NCI-H2227 (cell line): ENCODE data around the gene HLA-DRB1.
"Not testable (repeated sequence)": the region's sequence is repeated elsewhere in the genome, so short reads cannot be mapped to it uniquely, and the experiment has no call there.

ENCODE experiments used
- DNase-seq: peaks from one replicate; lab custom pipeline; 2025; ENCODE audit not compliant: unreplicated experiment; lab: John Stamatoyannopoulos, UW

The HLA-DRB1 gene

DNA sequence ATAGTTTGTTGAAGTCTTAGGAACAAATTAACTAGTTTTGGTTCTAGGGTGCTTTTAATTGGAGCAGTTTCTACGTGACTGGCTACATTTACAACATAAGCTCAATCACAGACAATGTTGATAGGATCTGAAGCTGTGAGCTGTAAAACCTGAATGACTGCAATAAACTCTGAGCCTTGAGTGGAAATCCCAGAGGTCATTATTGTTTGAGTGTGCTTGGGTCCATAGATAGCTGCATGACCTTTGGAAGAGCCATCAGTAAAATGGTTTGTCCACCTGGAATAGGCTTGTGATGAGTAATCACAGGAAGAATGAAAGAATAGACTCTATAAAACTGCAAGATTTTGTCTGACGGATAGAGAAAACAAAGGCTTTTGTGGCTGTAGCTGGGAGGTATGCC, 26.7 kb downstream of the HLA-DRB1 start:
- no peak for DNase-seq

DNA sequence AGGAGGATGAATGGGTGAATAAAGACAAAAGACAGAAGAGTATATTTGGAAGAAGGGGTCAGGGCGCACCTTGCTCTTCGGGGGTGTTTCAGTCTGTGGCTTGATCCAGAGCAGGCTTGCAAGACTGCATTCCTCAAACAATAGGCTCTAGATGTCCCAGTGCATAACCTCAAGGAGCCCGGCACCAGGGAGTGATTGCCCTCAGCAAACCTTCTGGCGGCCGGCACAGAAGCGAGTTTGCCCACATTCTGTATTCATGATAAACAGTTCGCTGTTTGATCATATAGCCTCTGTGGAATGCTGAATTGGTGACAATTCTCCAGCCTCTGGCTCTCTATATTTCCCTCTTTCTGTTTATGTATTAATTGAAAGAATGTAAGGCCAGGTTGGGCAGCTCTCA, 29.9 kb downstream of the HLA-DRB1 start:
- no peak for DNase-seq

DNA sequence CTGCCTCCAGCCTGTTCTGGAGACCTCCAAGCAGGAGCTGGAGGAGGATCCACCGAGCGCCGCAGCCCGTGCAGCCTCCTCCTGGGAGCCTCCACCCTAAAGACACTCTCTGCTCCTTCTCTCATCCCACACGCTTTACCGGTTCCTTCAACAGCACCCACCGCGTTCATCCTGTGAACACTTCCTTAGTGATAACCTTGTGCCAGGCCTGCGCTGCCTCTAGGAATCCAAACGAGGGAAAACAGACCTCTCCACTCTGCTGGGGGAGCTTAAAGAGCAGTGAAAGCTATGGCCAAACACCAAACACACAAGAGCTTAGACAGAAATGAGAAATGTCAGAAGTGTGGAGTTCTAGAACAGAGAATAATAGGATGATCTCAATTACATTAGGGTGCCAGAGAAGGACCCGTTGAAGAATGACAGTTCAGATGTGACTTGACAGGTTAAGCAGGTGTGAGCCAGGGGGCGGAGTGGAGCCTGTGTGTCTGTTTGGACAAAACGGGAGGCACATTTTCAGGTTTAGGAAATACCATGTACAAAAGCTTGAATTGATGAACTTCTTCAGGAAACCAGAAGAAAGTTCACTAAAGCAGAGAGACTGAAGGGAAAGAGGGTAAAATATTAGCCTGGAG, 31.1 kb downstream of the HLA-DRB1 start:
- DNase-seq, result no peak

DNA sequence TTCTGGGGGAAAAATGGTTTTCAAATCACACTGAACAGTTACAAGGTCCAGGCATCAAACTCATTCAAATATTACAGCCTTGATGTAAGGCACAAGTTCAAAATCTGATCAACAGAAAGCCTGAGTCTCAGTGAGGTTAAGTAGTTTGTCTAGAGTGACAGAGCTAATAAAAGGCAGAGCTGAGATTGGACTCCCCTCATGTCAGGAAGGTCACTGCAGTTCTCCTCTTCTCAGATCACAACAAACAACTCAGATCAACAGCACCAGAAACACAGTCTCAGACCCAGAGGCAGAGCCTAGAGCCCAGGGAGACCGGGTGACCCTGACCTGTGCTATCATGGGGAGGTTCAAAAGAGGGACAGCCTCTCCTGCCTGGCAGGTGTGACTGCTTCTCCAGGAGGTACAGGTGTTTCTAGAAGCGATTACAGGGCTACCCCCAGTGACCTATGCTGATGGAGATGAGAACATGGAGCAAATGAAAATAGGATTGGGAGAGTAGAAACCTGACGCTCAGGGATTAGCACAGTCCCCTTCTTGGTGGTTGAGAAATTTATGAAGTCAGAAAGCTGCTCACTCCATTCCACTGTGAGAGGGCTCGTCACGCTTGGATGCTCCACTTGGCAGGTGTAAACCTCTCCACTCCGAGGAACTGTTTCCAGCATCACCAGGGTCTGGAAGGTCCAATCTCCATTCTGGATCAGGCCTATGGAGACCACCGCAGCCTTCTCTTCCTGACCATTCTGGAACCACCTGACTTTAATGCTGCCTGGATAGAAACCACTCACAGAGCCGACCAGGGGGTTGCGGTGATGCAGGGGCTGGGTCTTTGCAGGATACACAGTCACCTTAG, 35.3 kb downstream of the HLA-DRB1 start:
- no peak for DNase-seq

DNA sequence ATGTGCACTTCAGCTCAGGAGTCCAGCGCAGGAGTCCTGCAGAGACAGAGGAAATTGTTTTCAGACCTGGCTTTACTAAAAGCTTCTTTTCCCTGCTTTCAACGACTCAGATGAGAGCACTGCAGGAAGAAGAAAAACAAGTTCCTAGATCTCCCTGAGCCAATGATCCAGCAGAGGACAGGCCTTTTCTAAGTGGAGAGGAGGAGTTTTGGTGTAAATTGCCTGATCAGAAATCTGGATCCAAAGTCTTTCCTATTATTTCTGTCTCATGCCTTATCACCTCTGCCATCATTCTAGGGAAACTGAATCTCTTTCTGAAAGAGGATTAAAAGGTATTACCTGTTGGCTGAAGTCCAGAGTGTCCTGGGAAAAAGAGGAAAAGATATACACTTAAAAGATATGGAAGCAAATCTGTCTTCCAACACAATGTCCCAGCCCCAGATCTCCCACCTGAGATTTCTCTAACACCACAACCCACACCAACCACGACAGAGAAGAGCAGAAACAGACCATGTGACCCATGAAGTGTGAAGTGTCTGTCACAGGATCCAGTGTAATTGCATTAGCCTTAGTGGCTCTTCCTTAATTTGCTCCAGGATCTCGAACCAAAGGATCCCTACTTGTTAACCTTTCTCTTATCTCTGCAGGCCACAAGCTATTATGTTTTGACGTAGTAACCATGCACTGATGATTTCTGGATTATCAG, 36.5 kb downstream of the HLA-DRB1 start:
- no peak for DNase-seq

DNA sequence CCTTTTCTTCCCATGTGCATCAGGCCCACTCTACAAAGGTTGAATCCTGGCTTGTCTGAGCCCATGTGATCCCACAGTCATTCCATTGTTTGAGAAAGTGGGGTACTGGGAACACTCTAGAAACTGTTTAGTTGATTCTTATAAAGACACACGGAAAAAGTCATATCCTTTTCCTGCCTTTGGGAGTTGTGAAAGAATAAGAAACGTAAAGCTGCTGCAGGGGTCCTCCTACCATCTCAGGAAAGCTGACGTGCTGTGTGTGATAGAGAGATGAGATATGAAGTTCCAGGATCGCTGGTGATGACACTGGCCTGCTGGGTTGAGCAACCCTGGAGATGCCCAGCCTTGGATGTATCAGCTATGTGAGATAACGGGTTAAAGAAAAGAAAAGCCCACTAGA, 38.2 kb downstream of the HLA-DRB1 start:
- no peak for DNase-seq

DNA sequence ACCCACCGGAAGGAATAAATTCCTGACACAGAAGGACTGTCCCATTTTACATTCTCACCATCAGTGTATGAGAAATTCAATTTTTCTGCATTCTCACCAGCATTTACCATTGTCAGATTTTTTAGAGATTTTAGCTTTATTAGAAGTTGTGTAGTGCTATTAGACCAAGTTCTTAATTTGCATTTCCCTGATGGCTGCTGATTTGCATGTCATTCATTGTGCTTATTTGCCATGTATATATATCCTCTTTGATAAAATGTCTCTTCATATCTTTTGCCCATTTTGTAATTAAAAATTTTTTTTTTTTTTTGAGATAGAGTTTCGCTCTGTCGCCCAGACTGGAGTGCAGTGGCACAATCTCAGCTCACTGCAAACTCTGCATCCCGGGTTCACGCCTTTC, 49.8 kb downstream of the HLA-DRB1 start:
- no peak for DNase-seq

DNA sequence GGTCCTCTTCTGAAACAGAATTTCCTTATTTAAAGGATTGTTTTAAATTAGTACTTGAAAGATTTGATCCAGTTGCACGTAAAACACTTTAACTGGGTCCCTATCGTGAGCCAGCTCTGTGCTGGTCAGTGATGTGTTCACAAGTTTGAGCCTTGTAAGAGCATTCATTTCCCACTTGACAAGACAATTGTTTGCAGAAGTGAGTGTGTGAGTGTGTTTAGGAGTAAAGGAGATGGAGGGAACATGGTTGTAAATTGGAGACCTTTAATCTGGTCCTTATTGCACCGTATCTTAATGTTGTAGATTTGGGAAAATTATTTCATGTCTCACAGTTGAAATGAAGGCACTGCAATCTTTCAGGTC, 59.2 kb downstream of the HLA-DRB1 start:
- DNase-seq, result not testable (repeated sequence)

DNA sequence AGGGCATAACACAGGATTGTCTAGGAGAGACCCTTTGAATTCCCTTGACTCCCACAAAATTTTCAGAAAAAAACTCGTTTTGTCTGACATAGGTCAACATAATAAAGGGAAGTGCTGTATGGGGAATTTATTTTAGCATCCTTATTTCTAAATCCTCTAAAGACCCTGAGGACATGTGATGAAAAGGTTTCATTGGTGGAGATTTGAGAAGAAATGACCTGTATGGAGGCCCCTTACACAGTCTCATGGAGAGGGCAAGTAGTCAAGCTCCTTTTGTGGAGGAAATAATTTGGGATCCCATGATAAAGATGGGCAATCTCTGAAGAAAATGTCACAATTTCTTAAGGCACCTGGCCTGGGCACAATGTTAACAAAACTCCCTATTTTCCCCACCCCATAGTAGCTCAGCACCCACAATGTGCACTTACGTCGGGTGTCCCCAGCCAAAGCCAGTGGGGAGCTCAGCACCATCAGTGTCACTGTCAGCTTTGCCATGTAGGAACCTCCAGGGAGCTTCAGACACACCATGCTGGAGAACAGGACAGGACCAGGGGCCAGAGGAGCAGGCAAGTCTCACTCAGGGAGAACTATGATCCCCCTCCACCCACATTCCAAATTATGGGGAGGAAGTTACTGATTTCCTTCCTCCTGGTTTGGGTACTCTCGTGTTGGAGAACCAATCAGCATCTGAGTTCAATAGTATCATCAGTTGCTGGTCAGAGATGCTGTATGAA, 59.8 kb downstream of the HLA-DRB1 start, which contains the start of gene HLA-DRB5:
Gene HLA-DRB5 (minus strand): TSS at position 591 of the 734 bp plus-strand sequence. CDS start 63 bp downstream, at position 528.
- no peak for DNase-seq
